ENCODE measurements around the gene METTL16. TPM values are rescaled to one million over a fixed set of nuclear protein-coding genes. Genes with fewer than 3 reads are reported as not detected.

The METTL16 gene
- total and polyA plus RNA-seq, 9 of the 15 experiments (the other 6 are each of a cell fraction or from before 2014, with no cell fraction given) = 12.1 to 30.5 (median 19.8) TPM

DNA sequence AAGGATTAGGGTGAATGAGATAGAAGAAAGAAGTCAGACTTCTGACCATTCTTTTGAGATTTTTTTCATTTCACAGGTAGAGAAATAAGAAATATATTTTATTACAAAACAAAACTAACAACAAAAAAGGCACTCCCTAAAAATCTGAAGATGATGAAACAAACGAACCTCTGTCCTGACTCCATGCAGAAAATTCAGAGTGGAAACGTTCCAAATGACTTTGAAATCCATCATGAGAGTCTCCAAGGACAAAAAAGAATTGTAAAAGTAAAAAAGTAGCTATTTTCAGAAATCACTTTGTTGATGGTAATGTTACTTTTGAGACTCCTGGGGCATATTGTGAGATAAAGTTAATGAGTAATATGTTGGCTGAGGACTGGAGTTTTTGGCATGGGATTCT, 84.5 kb downstream of the METTL16 start (continued):
- TF ChIP-seq, protein P1, sequence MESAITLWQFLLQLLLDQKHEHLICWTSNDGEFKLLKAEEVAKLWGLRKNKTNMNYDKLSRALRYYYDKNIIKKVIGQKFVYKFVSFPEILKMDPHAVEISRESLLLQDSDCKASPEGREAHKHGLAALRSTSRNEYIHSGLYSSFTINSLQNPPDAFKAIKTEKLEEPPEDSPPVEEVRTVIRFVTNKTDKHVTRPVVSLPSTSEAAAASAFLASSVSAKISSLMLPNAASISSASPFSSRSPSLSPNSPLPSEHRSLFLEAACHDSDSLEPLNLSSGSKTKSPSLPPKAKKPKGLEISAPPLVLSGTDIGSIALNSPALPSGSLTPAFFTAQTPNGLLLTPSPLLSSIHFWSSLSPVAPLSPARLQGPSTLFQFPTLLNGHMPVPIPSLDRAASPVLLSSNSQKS (CRISPR knock-in tag; IDR thresholded peaks at IDR 0.05) = no peak
- TF ChIP-seq MEF2A (IDR thresholded peaks at IDR 0.05; ENCODE audit: control insufficient read depth, low read depth, low read length) = no peak

DNA sequence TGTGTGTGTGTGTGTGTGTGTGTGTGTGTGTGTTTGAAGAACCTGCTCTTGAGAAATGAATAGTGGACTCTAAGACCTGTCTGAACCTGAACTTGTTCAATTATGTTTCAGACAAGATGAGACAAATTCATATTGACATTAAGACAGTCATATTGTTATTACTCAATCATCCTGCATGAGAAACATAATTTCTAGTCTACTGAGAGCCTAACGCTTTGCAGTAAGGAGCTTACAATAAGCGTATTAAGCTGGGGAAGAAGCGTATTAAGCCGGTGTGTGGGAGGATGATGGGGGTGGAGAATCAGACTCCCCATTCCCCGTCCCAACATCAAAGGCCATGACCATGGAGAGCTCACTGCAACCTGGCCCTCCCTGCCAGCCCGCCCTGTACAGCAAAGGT, 88.4 kb downstream of the METTL16 start:
- no peak for ATAC-seq
- no peaks in the 10 kb centered on the region for H3K4me1 ChIP-seq (replicated peaks in 1 of 2; ENCODE audit: control insufficient read depth in 2 of 2, insufficient read depth in 2 of 2, low read length in 2 of 2)
- H3K9ac ChIP-seq (ENCODE audit: insufficient read depth in 1 of 2, low read depth in 2 of 2, low read length in 2 of 2) = no peak overlapping the region
- in situ Hi-C loops (cut with MboI) = no loop called here
- no peaks in the 10 kb centered on the region for H3K9me3 ChIP-seq (replicated peaks; ENCODE audit: control insufficient read depth, insufficient read depth, low read depth, low read length)
- ChIA-PET POLR2A (no interaction called here), CTCF (ENCODE audit: low intra/inter-chr PET ratio) (no interaction called here)
- H4K20me1 ChIP-seq (replicated peaks; ENCODE audit: control insufficient read depth, insufficient read depth, low read length) = no peaks in the 10 kb centered on the region
- H2AFZ ChIP-seq (ENCODE audit: low read depth, low read length) = no peak overlapping the region
- peaks cover 46% of the 10 kb centered on the region; the same call in 1 of the 3 replicates for H3K36me3 ChIP-seq (ENCODE audit: control insufficient read depth, insufficient read depth, low read length)
- no peak for DNase-seq (ENCODE audit: extremely low read depth in 1 of 4, low spot score in 3 of 4)
- intact Hi-C loops (cut with micrococcal nuclease) = no loop called here
- BruUV-seq (replicated peaks) = no TSS peak
- H3K79me2 ChIP-seq (ENCODE audit: control insufficient read depth, insufficient read depth, low read length) = no peaks in the 10 kb centered on the region
- no peaks in the 10 kb centered on the region for H3K9me1 ChIP-seq (ENCODE audit: control insufficient read depth, insufficient read depth, low read length)
- H3K27ac ChIP-seq (ENCODE audit: extremely low read depth, low read depth, low read length) = no peak overlapping the region
- H3K4me3 ChIP-seq = no peak overlapping the region
- TF ChIP-seq, protein P2, sequence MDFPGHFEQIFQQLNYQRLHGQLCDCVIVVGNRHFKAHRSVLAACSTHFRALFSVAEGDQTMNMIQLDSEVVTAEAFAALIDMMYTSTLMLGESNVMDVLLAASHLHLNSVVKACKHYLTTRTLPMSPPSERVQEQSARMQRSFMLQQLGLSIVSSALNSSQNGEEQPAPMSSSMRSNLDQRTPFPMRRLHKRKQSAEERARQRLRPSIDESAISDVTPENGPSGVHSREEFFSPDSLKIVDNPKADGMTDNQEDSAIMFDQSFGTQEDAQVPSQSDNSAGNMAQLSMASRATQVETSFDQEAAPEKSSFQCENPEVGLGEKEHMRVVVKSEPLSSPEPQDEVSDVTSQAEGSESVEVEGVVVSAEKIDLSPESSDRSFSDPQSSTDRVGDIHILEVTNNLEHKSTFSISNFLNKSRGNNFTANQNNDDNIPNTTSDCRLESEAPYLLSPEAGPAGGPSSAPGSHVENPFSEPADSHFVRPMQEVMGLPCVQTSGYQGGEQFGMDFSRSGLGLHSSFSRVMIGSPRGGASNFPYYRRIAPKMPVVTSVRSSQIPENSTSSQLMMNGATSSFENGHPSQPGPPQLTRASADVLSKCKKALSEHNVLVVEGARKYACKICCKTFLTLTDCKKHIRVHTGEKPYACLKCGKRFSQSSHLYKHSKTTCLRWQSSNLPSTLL (IDR thresholded peaks at IDR 0.05) = no peak
- no peak for TF ChIP-seq LARP7 (IDR thresholded peaks at IDR 0.05)
- TF ChIP-seq, protein P3, sequence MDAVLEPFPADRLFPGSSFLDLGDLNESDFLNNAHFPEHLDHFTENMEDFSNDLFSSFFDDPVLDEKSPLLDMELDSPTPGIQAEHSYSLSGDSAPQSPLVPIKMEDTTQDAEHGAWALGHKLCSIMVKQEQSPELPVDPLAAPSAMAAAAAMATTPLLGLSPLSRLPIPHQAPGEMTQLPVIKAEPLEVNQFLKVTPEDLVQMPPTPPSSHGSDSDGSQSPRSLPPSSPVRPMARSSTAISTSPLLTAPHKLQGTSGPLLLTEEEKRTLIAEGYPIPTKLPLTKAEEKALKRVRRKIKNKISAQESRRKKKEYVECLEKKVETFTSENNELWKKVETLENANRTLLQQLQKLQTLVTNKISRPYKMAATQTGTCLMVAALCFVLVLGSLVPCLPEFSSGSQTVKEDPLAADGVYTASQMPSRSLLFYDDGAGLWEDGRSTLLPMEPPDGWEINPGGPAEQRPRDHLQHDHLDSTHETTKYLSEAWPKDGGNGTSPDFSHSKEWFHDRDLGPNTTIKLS (IDR thresholded peaks at IDR 0.05; ENCODE audit: borderline replicate concordance, low read depth) = no peak
- no peak for FAIRE-seq
- 85% methylated on average over 6 of the region's 6 CpGs for WGBS (ENCODE audit: insufficient coverage, low coverage, missing lambda C conversion rate)
- H3K4me2 ChIP-seq (ENCODE audit: insufficient read depth, low read length) = no peak overlapping the region
- no peaks in the 10 kb centered on the region for H3K27me3 ChIP-seq (ENCODE audit: control insufficient read depth in 2 of 2, insufficient read depth in 2 of 2, low read length in 2 of 2)

Measured in K562 (cell line).